ENCODE data around the gene CTLA4. TPM values are rescaled to one million over a fixed set of nuclear protein-coding genes. Genes with fewer than 3 reads are reported as not detected.
A peak's percentile ranks its signal among the peaks of the same experiment; 100 is the strongest.

Gene CTLA4
- total and polyA plus RNA-seq, 10 of the 15 experiments (the other 5 are each of a cell fraction or from before 2014, with no cell fraction given), result not detected

DNA sequence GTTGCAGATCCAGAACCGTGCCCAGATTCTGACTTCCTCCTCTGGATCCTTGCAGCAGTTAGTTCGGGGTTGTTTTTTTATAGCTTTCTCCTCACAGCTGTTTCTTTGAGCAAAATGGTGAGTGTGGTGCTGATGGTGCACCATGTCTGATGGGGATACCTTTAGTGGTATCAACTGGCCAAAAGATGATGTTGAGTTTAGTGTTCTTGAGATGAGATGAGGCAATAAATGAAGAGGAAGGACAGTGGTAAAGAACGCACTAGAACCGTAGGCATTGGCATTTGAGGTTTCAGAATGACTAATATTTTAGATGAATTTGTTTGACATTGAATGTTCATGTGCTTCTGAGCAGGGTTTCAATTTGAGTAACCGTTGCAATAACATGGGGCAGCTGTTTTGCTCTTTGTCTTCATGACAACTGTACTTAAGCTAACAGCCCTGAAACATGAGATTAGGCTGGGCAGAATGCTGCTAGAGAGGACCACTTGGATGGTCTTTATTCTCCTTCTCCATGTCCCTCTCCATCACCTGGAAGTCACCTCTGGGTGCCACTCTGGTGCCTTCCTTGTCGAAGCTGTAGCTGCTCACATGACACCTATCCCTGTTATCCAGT, 3.9 kb downstream of the CTLA4 start (continued):
- no peak for TF ChIP-seq CUX1 (IDR thresholded peaks at IDR 0.05; ENCODE audit: insufficient replicate concordance, low read depth, low read length)
- TF ChIP-seq KDM1A (IDR thresholded peaks at IDR 0.05; ENCODE audit: borderline replicate concordance), result no peak
- TF ChIP-seq ESRRA (IDR thresholded peaks at IDR 0.05; ENCODE audit: low read length), result no peak
- TF ChIP-seq YBX1 (IDR thresholded peaks at IDR 0.05), result no peak
- no peak for TF ChIP-seq CHD1 (IDR thresholded peaks at IDR 0.05; ENCODE audit: low read depth, low read length)
- TF ChIP-seq RAD21 (IDR thresholded peaks at IDR 0.05; ENCODE audit: insufficient read depth, low read depth, low read length), result no peak
- TF ChIP-seq USF2 (IDR thresholded peaks at IDR 0.05; ENCODE audit: borderline replicate concordance, low read depth, low read length), result no peak
- peak; percentile 93 for TF ChIP-seq TCF3 (IDR thresholded peaks at IDR 0.05; ENCODE audit: borderline replicate concordance, insufficient read depth, low read depth, low read length)
- TF ChIP-seq JUNB (IDR thresholded peaks at IDR 0.05), result peak; percentile 97
- TF ChIP-seq POLR2A (IDR thresholded peaks at IDR 0.05; ENCODE audit: low read depth, low read length), result no peak
- no peak for TF ChIP-seq CHD4 (IDR thresholded peaks at IDR 0.05)
- TF ChIP-seq HDAC6 (IDR thresholded peaks at IDR 0.05; ENCODE audit: unreplicated experiment), result no peak
- TF ChIP-seq CBFB (IDR thresholded peaks at IDR 0.05; ENCODE audit: low read depth), result 0 out of 2 replicates have a peak, but pooled peaks have one; percentile 61
- TF ChIP-seq ZNF274 (IDR thresholded peaks at IDR 0.05; ENCODE audit: insufficient read depth, insufficient read length), result no peak
- peak; percentile 69 for TF ChIP-seq MEF2A (IDR thresholded peaks at IDR 0.05; ENCODE audit: insufficient read depth, low read depth, low read length)
- TF ChIP-seq ZBTB11 (CRISPR knock-in tag; IDR thresholded peaks at IDR 0.05), result no peak
- no peak for TF ChIP-seq KLF5 (IDR thresholded peaks at IDR 0.05; ENCODE audit: partially characterized antibody)
- no peak for TF ChIP-seq NFYB (IDR thresholded peaks at IDR 0.05; ENCODE audit: insufficient read depth, low read depth, low read length)
- no peak for TF ChIP-seq RBBP5 (conservative IDR thresholded peaks at IDR 0.05)
- TF ChIP-seq FOS (IDR thresholded peaks at IDR 0.05; ENCODE audit: borderline replicate concordance, extremely low read depth, insufficient read length), result no peak
- TF ChIP-seq MTA3 (IDR thresholded peaks at IDR 0.05; ENCODE audit: borderline replicate concordance, low read length), result peak; percentile 93; the same call in 1 of the 2 replicates
- TF ChIP-seq ZSCAN29 (IDR thresholded peaks at IDR 0.05), result no peak
- TF ChIP-seq EED (IDR thresholded peaks at IDR 0.05; ENCODE audit: low read depth), result peak; percentile 44; the same call in 1 of the 2 replicates
